BE2C (cell line): ENCODE results near the gene ITGA8.

Source experiments
- DNase-seq: peaks from one replicate; pipeline ENCODE4 v3.0.0-alpha.2; 2020
- H3K27me3 ChIP-seq: fragments of 250-450 bp; sonication (Bioruptor Pico); 2 replicates; pipeline ENCODE4 v1.5.1; 2020; ENCODE audit warnings: mild to moderate bottlenecking
- H3K36me3 ChIP-seq: fragments of 250-450 bp; sonication (Bioruptor Pico); 2 replicates; pipeline ENCODE4 v1.5.1; 2020; ENCODE audit warnings: mild to moderate bottlenecking
- H3K4me1 ChIP-seq: fragments of 250-450 bp; sonication (Bioruptor Pico); 2 replicates; pipeline ENCODE4 v1.5.1; 2020
- H3K4me3 ChIP-seq: 2 replicates; pipeline ENCODE4 v1.5.1; 2011; ENCODE audit warnings: low read depth, low read length
- H3K9me3 ChIP-seq: fragments of 250-450 bp; sonication (Bioruptor Pico); 2 replicates; pipeline ENCODE4 v1.5.1; 2020
- CTCF ChIP-seq: IDR thresholded peaks from 2 replicates; pipeline ENCODE4 v1.5.1; 2012; ENCODE audit warnings: mild to moderate bottlenecking, low read depth, low read length

ITGA8 gene

DNA sequence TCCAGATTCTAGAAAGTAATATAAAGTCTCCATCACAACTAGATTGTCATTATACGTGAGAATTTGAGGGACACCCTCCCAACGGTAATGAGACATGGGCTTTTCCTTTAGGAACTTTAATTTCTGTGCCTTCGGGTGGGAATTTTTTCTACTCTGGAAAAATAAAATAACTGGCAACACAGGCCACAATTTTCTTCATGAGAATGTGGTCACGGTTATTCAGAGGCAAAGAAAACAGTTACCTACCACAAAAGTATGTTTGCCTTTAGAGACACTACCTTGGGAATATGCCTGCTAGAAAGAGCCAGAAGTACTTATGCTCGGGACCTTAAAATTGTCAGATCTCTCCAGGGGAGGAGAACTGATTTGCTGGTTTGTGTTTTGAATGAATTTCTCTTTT, 99.4 kb downstream of the ITGA8 start:
- Histone ChIP-seq H3K4me3 (no peak overlapping the region), H3K36me3 (no peaks in the 10 kb centered on the region), H3K27me3 (peaks cover 3% of the 10 kb centered on the region; the same call in 1 of the 2 replicates), H3K9me3 (no peaks in the 10 kb centered on the region), H3K4me1 (no peaks in the 10 kb centered on the region)
- no peak for TF ChIP-seq CTCF
- no peak for DNase-seq

GRCh38 chr10:15609246-15609645, 110.5 kb downstream of the ITGA8 start:
- no peaks in the 10 kb centered on the region for H3K9me3 ChIP-seq
- peaks cover 7% of the 10 kb centered on the region; the same call in 1 of the 2 replicates for H3K27me3 ChIP-seq
- TF ChIP-seq CTCF, result no peak
- no peaks in the 10 kb centered on the region for H3K4me1 ChIP-seq
- H3K4me3 ChIP-seq, result no peak overlapping the region
- no peaks in the 10 kb centered on the region for H3K36me3 ChIP-seq
- no peak for DNase-seq

GRCh38 chr10:15606377-15606776, 113.3 kb downstream of the ITGA8 start:
- no peak for TF ChIP-seq CTCF
- no peak for DNase-seq
- Histone ChIP-seq H3K9me3 (no peaks in the 10 kb centered on the region), H3K27me3 (peaks cover 7% of the 10 kb centered on the region; the same call in 1 of the 2 replicates), H3K4me1 (no peaks in the 10 kb centered on the region), H3K4me3 (no peak overlapping the region), H3K36me3 (no peaks in the 10 kb centered on the region)

GRCh38 chr10:15605740-15606369, 113.9 kb downstream of the ITGA8 start:
- TF ChIP-seq CTCF, result no peak
- Histone ChIP-seq H3K9me3 (no peaks in the 10 kb centered on the region), H3K27me3 (peaks cover 7% of the 10 kb centered on the region; the same call in 1 of the 2 replicates), H3K36me3 (no peaks in the 10 kb centered on the region), H3K4me3 (no peak overlapping the region), H3K4me1 (no peaks in the 10 kb centered on the region)
- DNase-seq, result no peak

DNA sequence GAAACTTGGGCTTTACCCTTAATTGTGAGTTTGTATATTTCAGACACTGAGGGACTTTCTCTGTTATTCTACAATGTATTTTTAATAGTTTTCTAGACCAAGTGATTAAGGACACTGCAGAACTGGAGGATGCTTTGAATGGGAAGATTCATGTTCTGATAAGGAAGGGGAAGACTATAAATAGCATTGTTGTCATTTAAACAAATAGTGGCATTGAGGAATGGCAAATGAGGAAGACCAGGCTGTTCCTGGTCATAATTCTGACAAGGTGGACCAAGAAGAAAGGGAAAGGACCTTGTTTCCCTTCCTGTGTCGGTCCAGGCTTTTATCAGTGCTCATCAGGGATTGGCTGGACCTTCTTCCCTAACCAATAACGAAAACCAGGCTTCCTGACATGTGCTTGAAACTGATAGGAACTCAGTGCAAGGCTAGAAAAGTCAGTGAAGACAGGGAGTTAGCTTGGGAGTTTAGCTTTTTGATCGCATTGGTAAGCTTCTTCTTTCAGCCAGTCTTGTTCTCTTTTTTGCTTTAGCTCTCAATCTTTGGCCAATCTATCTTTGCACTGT, 116.2 kb downstream of the ITGA8 start:
- DNase-seq, result no peak
- Histone ChIP-seq H3K4me1 (no peaks in the 10 kb centered on the region), H3K27me3 (peaks cover 5% of the 10 kb centered on the region; the same call in 1 of the 2 replicates), H3K4me3 (no peak overlapping the region), H3K9me3 (no peaks in the 10 kb centered on the region), H3K36me3 (no peaks in the 10 kb centered on the region)
- no peak for TF ChIP-seq CTCF

DNA sequence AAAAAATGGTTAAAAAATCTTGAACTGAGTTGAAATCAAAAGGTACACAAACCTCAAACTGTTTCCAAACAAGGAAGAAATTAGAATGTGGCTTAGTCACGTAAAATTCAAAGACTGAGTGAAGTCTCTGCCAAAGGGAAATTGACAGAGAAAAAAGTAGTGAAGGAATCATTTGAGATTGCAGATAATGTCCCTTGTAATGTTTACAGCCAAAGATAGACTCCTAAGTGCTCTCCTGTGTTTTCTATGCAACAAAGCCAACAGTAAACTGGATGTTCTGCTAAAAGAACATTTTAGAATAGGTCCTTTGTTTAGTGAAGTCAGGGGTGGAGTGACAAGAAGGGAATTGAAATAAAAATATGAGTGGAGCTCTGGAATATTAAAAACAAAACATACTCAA, 117.9 kb downstream of the ITGA8 start:
- Histone ChIP-seq H3K9me3 (no peaks in the 10 kb centered on the region), H3K4me1 (no peaks in the 10 kb centered on the region), H3K4me3 (no peak overlapping the region), H3K27me3 (peaks cover 4% of the 10 kb centered on the region; the same call in 1 of the 2 replicates), H3K36me3 (no peaks in the 10 kb centered on the region)
- DNase-seq, result no peak
- TF ChIP-seq CTCF, result no peak
